ENCODE measurements around the gene AUTS2.

AUTS2 gene

DNA sequence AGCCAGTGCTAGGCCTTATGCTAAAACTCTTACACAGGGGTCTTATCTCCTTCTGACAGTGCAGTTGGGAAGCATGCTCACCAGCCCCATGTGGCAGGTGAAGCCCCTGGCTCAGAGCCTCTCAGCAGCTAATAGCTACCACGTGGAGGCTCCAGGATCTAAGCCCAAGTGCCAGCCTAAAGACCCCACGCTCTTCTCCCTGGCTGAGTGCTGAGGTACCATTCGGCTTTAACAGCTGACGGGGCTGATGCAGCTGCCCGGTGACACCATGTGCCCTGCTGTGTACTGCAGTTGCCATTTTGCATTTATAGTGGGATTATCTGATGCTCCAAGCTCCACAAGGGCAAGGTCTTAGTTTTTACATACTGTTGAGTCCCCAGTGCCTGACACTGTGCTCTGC lies 1017.9 kb downstream of the AUTS2 start:
- no peak overlapping the region for H2BK5ac ChIP-seq (ENCODE audit: low read length)
- H3K9ac ChIP-seq (ENCODE audit: low read length), result no peak overlapping the region
- H2BK120ac ChIP-seq (ENCODE audit: low read depth, low read length), result no peak overlapping the region
- WGBS (ENCODE audit: extremely low coverage, insufficient coverage, low lambda C conversion rate), result no CpG with 5 or more reads among the region's 5 CpGs
- no peak overlapping the region for H3K4me2 ChIP-seq (ENCODE audit: low read length)
- no peak overlapping the region for H3K27ac ChIP-seq (ENCODE audit: low read depth, low read length)
- H3K18ac ChIP-seq (ENCODE audit: low read length), result no peak overlapping the region
- no peak for DNase-seq
- no peaks in the 10 kb centered on the region for H3K79me1 ChIP-seq (ENCODE audit: low read length)
- H2BK15ac ChIP-seq (replicated peaks; ENCODE audit: low read depth), result no peak overlapping the region
- peaks cover 10% of the 10 kb centered on the region for H3K4me1 ChIP-seq (ENCODE audit: control insufficient read depth, low read depth, low read length)
- H3K27me3 ChIP-seq (ENCODE audit: insufficient read depth, low read length, poor library complexity), result no peaks in the 10 kb centered on the region
- H3K56ac ChIP-seq (ENCODE audit: low read length), result no peak overlapping the region
- H3K79me2 ChIP-seq (ENCODE audit: control insufficient read depth, insufficient read depth, low read length), result no peaks in the 10 kb centered on the region
- H3K23ac ChIP-seq (ENCODE audit: low read length), result no peak overlapping the region
- H4K5ac ChIP-seq (ENCODE audit: low read length), result no peak overlapping the region
- no peak overlapping the region for H3K4ac ChIP-seq (ENCODE audit: low read depth, low read length)
- no peaks in the 10 kb centered on the region for H3K36me3 ChIP-seq (ENCODE audit: control insufficient read depth, insufficient read depth, low read length)
- H4K8ac ChIP-seq (ENCODE audit: low read depth, low read length), result no peak overlapping the region
- H2AK5ac ChIP-seq (ENCODE audit: low read length), result no peak overlapping the region
- H3K4me3 ChIP-seq (ENCODE audit: low read length), result no peak overlapping the region

DNA sequence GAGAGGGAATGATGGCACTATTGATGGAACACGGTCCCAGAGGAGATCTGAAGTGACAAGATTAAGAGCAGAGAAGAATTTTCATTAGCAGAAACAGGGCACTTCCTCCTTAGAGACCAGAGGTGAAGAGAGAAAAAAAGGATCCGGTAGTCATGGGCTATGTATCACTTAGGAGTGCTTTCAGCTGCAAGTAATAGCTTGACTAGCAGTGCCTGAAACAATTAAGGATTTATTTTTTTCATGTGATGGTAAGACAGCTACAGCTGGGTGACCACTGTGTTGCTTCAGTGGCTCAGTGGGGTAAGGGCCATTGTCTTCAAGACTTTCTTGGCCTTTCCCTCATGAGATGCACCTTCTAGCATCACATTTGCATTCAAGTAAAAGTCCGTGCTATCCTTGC lies 1018.5 kb downstream of the AUTS2 start:
- H3K79me1 ChIP-seq (ENCODE audit: low read length), result no peaks in the 10 kb centered on the region
- H3K27me3 ChIP-seq (ENCODE audit: insufficient read depth, low read length, poor library complexity), result no peaks in the 10 kb centered on the region
- H3K18ac ChIP-seq (ENCODE audit: low read length), result no peak overlapping the region
- no peak overlapping the region for H4K5ac ChIP-seq (ENCODE audit: low read length)
- DNase-seq, result no peak
- H2BK120ac ChIP-seq (ENCODE audit: low read depth, low read length), result no peak overlapping the region
- WGBS (ENCODE audit: extremely low coverage, insufficient coverage, low lambda C conversion rate), result no CpG with 5 or more reads among the region's 3 CpGs
- no peak overlapping the region for H3K4me3 ChIP-seq (ENCODE audit: low read length)
- H2BK15ac ChIP-seq (replicated peaks; ENCODE audit: low read depth), result no peak overlapping the region
- H3K79me2 ChIP-seq (ENCODE audit: control insufficient read depth, insufficient read depth, low read length), result no peaks in the 10 kb centered on the region
- no peak overlapping the region for H2AK5ac ChIP-seq (ENCODE audit: low read length)
- H3K9ac ChIP-seq (ENCODE audit: low read length), result no peak overlapping the region
- H2BK5ac ChIP-seq (ENCODE audit: low read length), result no peak overlapping the region
- H3K4me1 ChIP-seq (ENCODE audit: control insufficient read depth, low read depth, low read length), result peaks cover 10% of the 10 kb centered on the region
- H3K56ac ChIP-seq (ENCODE audit: low read length), result no peak overlapping the region
- no peaks in the 10 kb centered on the region for H3K36me3 ChIP-seq (ENCODE audit: control insufficient read depth, insufficient read depth, low read length)
- no peak overlapping the region for H3K23ac ChIP-seq (ENCODE audit: low read length)
- no peak overlapping the region for H4K8ac ChIP-seq (ENCODE audit: low read depth, low read length)
- H3K4me2 ChIP-seq (ENCODE audit: low read length), result no peak overlapping the region
- no peak overlapping the region for H3K4ac ChIP-seq (ENCODE audit: low read depth, low read length)
- H3K27ac ChIP-seq (ENCODE audit: low read depth, low read length), result no peak overlapping the region

DNA sequence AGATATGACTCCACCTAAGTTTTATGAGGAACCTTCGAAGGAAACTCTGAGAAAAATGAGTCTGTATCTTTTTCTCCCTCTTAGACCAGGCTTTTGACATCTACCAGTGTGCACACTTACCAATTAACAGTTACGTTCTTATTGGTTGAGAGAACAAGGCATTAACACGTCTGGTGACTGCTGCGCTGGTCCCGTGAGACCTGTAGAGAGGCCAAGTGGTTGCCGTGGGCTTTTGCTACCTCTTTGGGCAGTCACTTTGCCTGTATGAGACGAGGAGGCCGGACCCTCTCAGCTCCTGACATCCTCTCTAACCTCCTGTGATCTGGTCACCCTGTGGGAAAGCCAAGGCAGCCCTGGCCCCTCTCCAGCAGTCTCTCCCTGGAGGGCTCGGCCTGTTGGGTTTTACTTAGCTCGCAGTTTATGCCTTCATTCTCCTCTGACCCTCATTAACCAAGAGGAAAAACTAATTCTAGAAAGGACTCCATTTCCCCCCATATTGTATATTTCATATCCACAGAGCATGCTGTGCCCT lies 1019.8 kb downstream of the AUTS2 start:
- peaks cover 10% of the 10 kb centered on the region for H3K4me1 ChIP-seq (ENCODE audit: control insufficient read depth, low read depth, low read length)
- WGBS (ENCODE audit: extremely low coverage, insufficient coverage, low lambda C conversion rate), result no CpG with 5 or more reads among the region's 10 CpGs

DNA sequence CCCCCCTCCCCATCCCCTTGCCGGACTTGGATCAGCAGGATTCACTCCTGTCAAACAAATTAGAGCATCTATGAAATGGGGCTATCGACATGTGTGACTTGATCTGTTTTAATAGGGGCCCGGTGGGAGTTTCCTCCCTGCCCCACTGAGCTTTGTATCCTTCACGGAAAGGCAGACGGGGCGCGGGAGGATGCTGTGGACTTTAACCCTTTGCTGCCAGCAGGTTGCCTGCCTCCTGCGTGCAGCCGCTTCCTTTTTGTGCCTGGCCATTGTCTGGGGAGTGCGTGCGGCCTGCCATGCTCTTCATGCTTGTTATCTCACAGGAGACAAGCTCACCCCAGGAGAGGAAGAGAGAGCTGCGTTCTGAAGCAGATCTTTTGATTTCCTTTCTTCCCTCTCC lies 1020.9 kb downstream of the AUTS2 start:
- Histone ChIP-seq H3K27me3 (ENCODE audit: insufficient read depth, low read length, poor library complexity) (no peaks in the 10 kb centered on the region), H4K5ac (ENCODE audit: low read length) (no peak overlapping the region), H3K4ac (ENCODE audit: low read depth, low read length) (no peak overlapping the region), H3K36me3 (ENCODE audit: control insufficient read depth, insufficient read depth, low read length) (no peaks in the 10 kb centered on the region), H3K4me3 (ENCODE audit: low read length) (no peak overlapping the region), H2BK120ac (ENCODE audit: low read depth, low read length) (no peak overlapping the region), H3K23ac (ENCODE audit: low read length) (no peak overlapping the region), H2BK5ac (ENCODE audit: low read length) (no peak overlapping the region), H3K79me2 (ENCODE audit: control insufficient read depth, insufficient read depth, low read length) (no peaks in the 10 kb centered on the region), H2BK15ac (replicated peaks; ENCODE audit: low read depth) (no peak overlapping the region), H3K9ac (ENCODE audit: low read length) (no peak overlapping the region), H3K18ac (ENCODE audit: low read length) (no peak overlapping the region), H3K79me1 (ENCODE audit: low read length) (no peaks in the 10 kb centered on the region), H3K4me2 (ENCODE audit: low read length) (no peak overlapping the region), H3K27ac (ENCODE audit: low read depth, low read length) (no peak overlapping the region), H3K56ac (ENCODE audit: low read length) (no peak overlapping the region), H2AK5ac (ENCODE audit: low read length) (no peak overlapping the region), H3K4me1 (ENCODE audit: control insufficient read depth, low read depth, low read length) (peaks cover 10% of the 10 kb centered on the region), H4K8ac (ENCODE audit: low read depth, low read length) (no peak overlapping the region)
- no CpG with 5 or more reads among the region's 12 CpGs for WGBS (ENCODE audit: extremely low coverage, insufficient coverage, low lambda C conversion rate)
- peak; percentile 76 for DNase-seq

More for the DNA sequence above, 1019.8 kb downstream of the AUTS2 start:
- H3K4me3 ChIP-seq (ENCODE audit: low read length), result no peak overlapping the region
- H4K5ac ChIP-seq (ENCODE audit: low read length), result no peak overlapping the region
- H3K36me3 ChIP-seq (ENCODE audit: control insufficient read depth, insufficient read depth, low read length), result no peaks in the 10 kb centered on the region
- no peak overlapping the region for H2BK5ac ChIP-seq (ENCODE audit: low read length)
- no peak overlapping the region for H2AK5ac ChIP-seq (ENCODE audit: low read length)
- H3K79me1 ChIP-seq (ENCODE audit: low read length), result no peaks in the 10 kb centered on the region
- no peaks in the 10 kb centered on the region for H3K79me2 ChIP-seq (ENCODE audit: control insufficient read depth, insufficient read depth, low read length)
- H4K8ac ChIP-seq (ENCODE audit: low read depth, low read length), result no peak overlapping the region
- no peak overlapping the region for H3K4me2 ChIP-seq (ENCODE audit: low read length)
- H2BK15ac ChIP-seq (replicated peaks; ENCODE audit: low read depth), result no peak overlapping the region
- H2BK120ac ChIP-seq (ENCODE audit: low read depth, low read length), result no peak overlapping the region
- DNase-seq, result no peak
- no peaks in the 10 kb centered on the region for H3K27me3 ChIP-seq (ENCODE audit: insufficient read depth, low read length, poor library complexity)
- H3K18ac ChIP-seq (ENCODE audit: low read length), result no peak overlapping the region
- H3K4ac ChIP-seq (ENCODE audit: low read depth, low read length), result no peak overlapping the region
- no peak overlapping the region for H3K56ac ChIP-seq (ENCODE audit: low read length)
- H3K27ac ChIP-seq (ENCODE audit: low read depth, low read length), result no peak overlapping the region
- H3K23ac ChIP-seq (ENCODE audit: low read length), result no peak overlapping the region
- no peak overlapping the region for H3K9ac ChIP-seq (ENCODE audit: low read length)

DNA sequence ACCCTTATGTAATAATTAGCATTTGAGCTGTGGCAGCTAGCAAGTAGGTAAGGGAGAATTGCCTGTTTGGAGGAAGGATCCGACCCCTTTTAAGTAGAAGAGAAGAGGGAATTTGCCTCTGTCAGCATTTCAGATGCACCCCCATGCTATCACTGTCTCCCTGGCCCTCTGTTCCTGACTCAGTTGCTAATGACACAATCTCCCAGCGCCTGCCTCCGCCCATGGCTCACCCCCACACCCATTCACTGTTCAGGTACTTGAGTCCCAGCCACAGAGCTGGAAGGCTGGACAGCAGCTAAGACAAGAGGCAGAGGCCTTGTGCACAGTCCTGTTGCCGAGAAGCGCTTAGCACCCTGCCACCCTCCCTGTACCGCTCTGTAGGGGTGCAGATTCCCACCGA lies 1021.4 kb downstream of the AUTS2 start:
- Histone ChIP-seq H2BK15ac (replicated peaks; ENCODE audit: low read depth) (no peak overlapping the region), H3K79me1 (ENCODE audit: low read length) (no peaks in the 10 kb centered on the region), H3K9ac (ENCODE audit: low read length) (peak overlapping the region; percentile 4), H3K23ac (ENCODE audit: low read length) (no peak overlapping the region), H2BK5ac (ENCODE audit: low read length) (peak overlapping the region; percentile 69), H3K56ac (ENCODE audit: low read length) (peak overlapping the region; percentile 58), H4K8ac (ENCODE audit: low read depth, low read length) (no peak overlapping the region), H3K4me2 (ENCODE audit: low read length) (no peak overlapping the region), H4K5ac (ENCODE audit: low read length) (no peak overlapping the region), H2BK120ac (ENCODE audit: low read depth, low read length) (no peak overlapping the region), H3K18ac (ENCODE audit: low read length) (no peak overlapping the region), H3K27me3 (ENCODE audit: insufficient read depth, low read length, poor library complexity) (no peaks in the 10 kb centered on the region), H3K27ac (ENCODE audit: low read depth, low read length) (no peak overlapping the region), H3K36me3 (ENCODE audit: control insufficient read depth, insufficient read depth, low read length) (no peaks in the 10 kb centered on the region), H3K79me2 (ENCODE audit: control insufficient read depth, insufficient read depth, low read length) (no peaks in the 10 kb centered on the region), H3K4ac (ENCODE audit: low read depth, low read length) (no peak overlapping the region), H3K4me1 (ENCODE audit: control insufficient read depth, low read depth, low read length) (peaks cover 10% of the 10 kb centered on the region), H2AK5ac (ENCODE audit: low read length) (peak overlapping the region; percentile 27), H3K4me3 (ENCODE audit: low read length) (no peak overlapping the region)
- WGBS (ENCODE audit: extremely low coverage, insufficient coverage, low lambda C conversion rate), result no CpG with 5 or more reads among the region's 7 CpGs
- no peak for DNase-seq

DNA sequence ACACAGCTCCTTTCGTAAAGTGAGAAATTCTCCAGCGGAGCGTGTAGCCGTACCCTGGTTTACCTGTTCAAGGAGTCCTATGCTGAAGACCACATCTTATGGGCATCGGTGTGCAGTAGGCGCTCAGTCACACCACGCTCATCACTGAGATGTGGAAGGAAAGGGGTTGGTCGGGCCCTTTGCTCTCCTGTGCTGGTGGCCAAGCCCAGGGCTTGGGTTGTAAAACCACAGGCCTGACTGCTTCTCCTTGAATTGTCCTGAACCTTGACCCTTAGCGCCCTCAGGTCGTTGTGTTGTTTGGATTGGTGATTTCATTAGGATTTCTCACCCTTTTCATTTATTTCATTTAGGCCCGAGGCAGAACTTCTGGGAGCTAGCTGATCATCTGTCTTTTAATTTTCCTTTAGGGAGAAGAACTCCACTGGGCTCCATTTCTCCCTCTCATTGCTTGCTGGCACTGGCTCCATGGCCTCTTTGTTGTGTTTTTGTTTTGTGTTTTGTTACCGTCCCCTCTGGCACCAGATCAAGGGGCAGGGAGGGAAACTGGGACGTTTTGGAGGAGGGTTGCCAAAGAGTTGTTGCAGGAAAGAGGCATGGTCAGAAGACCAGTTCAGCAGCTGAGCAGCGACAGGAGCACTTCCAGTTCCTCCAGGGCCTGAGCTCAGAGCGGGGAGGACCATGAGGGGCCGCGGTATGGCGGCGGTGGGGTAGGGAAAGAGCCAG lies 1022.2 kb downstream of the AUTS2 start:
- H3K4me1 ChIP-seq (ENCODE audit: control insufficient read depth, low read depth, low read length), result peaks cover 8% of the 10 kb centered on the region

More for the DNA sequence above, 1022.2 kb downstream of the AUTS2 start:
- no peaks in the 10 kb centered on the region for H3K79me1 ChIP-seq (ENCODE audit: low read length)
- H2AK5ac ChIP-seq (ENCODE audit: low read length), result no peak overlapping the region
- WGBS (ENCODE audit: extremely low coverage, insufficient coverage, low lambda C conversion rate), result no CpG with 5 or more reads among the region's 19 CpGs
- H3K36me3 ChIP-seq (ENCODE audit: control insufficient read depth, insufficient read depth, low read length), result no peaks in the 10 kb centered on the region
- H3K23ac ChIP-seq (ENCODE audit: low read length), result peak overlapping the region; percentile 29
- H3K27me3 ChIP-seq (ENCODE audit: insufficient read depth, low read length, poor library complexity), result no peaks in the 10 kb centered on the region
- no peak overlapping the region for H3K18ac ChIP-seq (ENCODE audit: low read length)
- H4K5ac ChIP-seq (ENCODE audit: low read length), result no peak overlapping the region
- H2BK5ac ChIP-seq (ENCODE audit: low read length), result no peak overlapping the region
- no peak overlapping the region for H3K9ac ChIP-seq (ENCODE audit: low read length)
- peak overlapping the region; percentile 28 for H3K56ac ChIP-seq (ENCODE audit: low read length)
- no peak overlapping the region for H3K27ac ChIP-seq (ENCODE audit: low read depth, low read length)
- H3K4me3 ChIP-seq (ENCODE audit: low read length), result no peak overlapping the region
- H2BK15ac ChIP-seq (replicated peaks; ENCODE audit: low read depth), result no peak overlapping the region
- no peak overlapping the region for H3K4ac ChIP-seq (ENCODE audit: low read depth, low read length)
- no peak overlapping the region for H3K4me2 ChIP-seq (ENCODE audit: low read length)
- H4K8ac ChIP-seq (ENCODE audit: low read depth, low read length), result no peak overlapping the region
- no peak overlapping the region for H2BK120ac ChIP-seq (ENCODE audit: low read depth, low read length)
- no peak for DNase-seq
- H3K79me2 ChIP-seq (ENCODE audit: control insufficient read depth, insufficient read depth, low read length), result no peaks in the 10 kb centered on the region

All from mesendoderm (in vitro differentiated cells).